Natural killer cell (primary cell): ENCODE results near the gene NOX1. TPM values are rescaled to one million over a fixed set of nuclear protein-coding genes. Genes with fewer than 3 reads are reported as not detected.
A peak's percentile ranks its signal among the peaks of the same experiment; 100 is the strongest.

Experiments
- ATAC-seq, 3 donors: fragments of 150-1000 bp in 2 of 3; fragments of 200-7000 bp in 1 of 3; cut with Tn5 transposase; 1 replicate in 1 of 3; 2 replicates in 2 of 3; pipeline ENCODE4 v1.10.0; 2021; ENCODE audit warnings: mild to moderate bottlenecking in 2 of 3, moderate library complexity in 2 of 3
- DNase-seq, 2 donors: peaks; one replicate each; pipeline versions ENCODE4 v3.0.0 to v3.0.0-alpha.2; 2013 to 2021; ENCODE audit warnings: mixed read lengths in 1 of 2
- H3K27ac ChIP-seq: one replicate; pipeline ENCODE4 v1.5.1; 2013; ENCODE audit warnings: mild to moderate bottlenecking, low read length
- H3K27me3 ChIP-seq: one replicate; pipeline ENCODE4 v1.6.1; 2013; ENCODE audit warnings: low read length; ENCODE audit not compliant: control insufficient read depth, insufficient read depth
- H3K36me3 ChIP-seq: one replicate; pipeline ENCODE4 v1.6.1; 2013; ENCODE audit warnings: low read length; ENCODE audit not compliant: control insufficient read depth, insufficient read depth
- H3K4me1 ChIP-seq: one replicate; pipeline ENCODE4 v1.6.1; 2013; ENCODE audit warnings: low read length; ENCODE audit not compliant: control insufficient read depth, insufficient read depth
- H3K4me3 ChIP-seq: one replicate; pipeline ENCODE4 v1.5.1; 2013; ENCODE audit warnings: low read length
- H3K9me3 ChIP-seq: one replicate; pipeline ENCODE4 v1.6.1; 2013; ENCODE audit warnings: low read length; ENCODE audit not compliant: control insufficient read depth, insufficient read depth
- H3K27ac Mint-ChIP-seq, 2 donors: one replicate each; pipeline ENCODE4 v1.8.0; 2022; ENCODE audit warnings: mild to moderate bottlenecking in 2 of 2, mixed read lengths in 2 of 2, moderate library complexity in 1 of 2
- H3K27me3 Mint-ChIP-seq, 2 donors: one replicate each; pipeline ENCODE4 v1.8.0; 2022; ENCODE audit warnings: low read depth in 2 of 2, mixed read lengths in 2 of 2
- H3K36me3 Mint-ChIP-seq: one replicate; pipeline ENCODE4 v1.8.0; 2022; ENCODE audit warnings: mixed read lengths
- H3K4me1 Mint-ChIP-seq, 2 donors: one replicate each; pipeline ENCODE4 v1.8.0; 2022; ENCODE audit warnings: mixed read lengths in 2 of 2
- H3K4me3 Mint-ChIP-seq: one replicate; pipeline ENCODE4 v1.8.0; 2022; ENCODE audit warnings: mild to moderate bottlenecking, moderate library complexity, mixed read lengths
- H3K9me3 Mint-ChIP-seq, 2 donors: one replicate each; pipeline ENCODE4 v1.8.0; 2022; ENCODE audit warnings: mixed read lengths in 2 of 2
- CTCF ChIP-seq: fragments of 200-600 bp; IDR thresholded peaks from one replicate; pipeline ENCODE4 v1.8.0; 2022; ENCODE audit warnings: antibody characterized with exemption
- WGBS: methylation state at CpG from one replicate; pipeline ENCODE4 v1.1.7; 2013; ENCODE audit warnings: missing lambda C conversion rate; ENCODE audit not compliant: insufficient coverage; 5-methylcytosine and 5-hydroxymethylcytosine counted together
- intact Hi-C: fragments of 100-400 bp; cut with micrococcal nuclease; formaldehyde crosslinking; loops from one replicate; pipeline ENCODE4 v1.14.2; 2022
- total RNA-seq, 4 donors: library from RNA; stranded (reverse); fragments of 120-200 nt in 1 of 4; gene quantifications; one replicate each; pipeline versions ENCODE4 v1.2.3 to v1.2.4, GENCODE V29; 2013 to 2022

NOX1 gene
- total RNA-seq, 3 donors from 2014 or later (not counting 1 experiment from before 2014, with no cell fraction given) = not detected

- Mint-ChIP-seq H3K36me3 (no peaks in the 10 kb centered on the region), H3K27ac (no peak overlapping the region), H3K4me1 (no peaks in the 10 kb centered on the region), H3K9me3 (no peaks in the 10 kb centered on the region), H3K4me3 (no peak overlapping the region), H3K27me3 (peaks cover 0 to 30% of the 10 kb centered on the region in 2 donors)
- H3K4me3 ChIP-seq = no peak overlapping the region
- DNase-seq (no peak), ATAC-seq (no peak)
- 100% methylated on average over 1 of the region's 2 CpGs for WGBS
- no peaks in the 10 kb centered on the region for H3K27me3 ChIP-seq
- no peak for TF ChIP-seq CTCF
- no peaks in the 10 kb centered on the region for H3K9me3 ChIP-seq
- intact Hi-C loops = no loop called here
- no peaks in the 10 kb centered on the region for H3K4me1 ChIP-seq
- no peak overlapping the region for H3K27ac ChIP-seq
- no peaks in the 10 kb centered on the region for H3K36me3 ChIP-seq
Observed at GRCh38 chrX:100852810-100853209, 21.3 kb downstream of the NOX1 start.

- ATAC-seq = no peak
- no peaks in the 10 kb centered on the region for H3K36me3 Mint-ChIP-seq
Observed at GRCh38 chrX:100850317-100850716, 23.8 kb downstream of the NOX1 start.

GRCh38 chrX:100831219-100831946, 42.8 kb downstream of the NOX1 start:
- intact Hi-C loops = no loop called here
- no peak overlapping the region for H3K4me3 Mint-ChIP-seq
- H3K27me3 Mint-ChIP-seq = no peaks in the 10 kb centered on the region
- no peak for TF ChIP-seq CTCF
- 95% methylated on average over 7 of the region's 9 CpGs for WGBS
- Histone ChIP-seq H3K4me1 (no peaks in the 10 kb centered on the region), H3K27me3 (no peaks in the 10 kb centered on the region), H3K9me3 (no peaks in the 10 kb centered on the region), H3K4me3 (no peak overlapping the region), H3K27ac (no peak overlapping the region), H3K36me3 (peaks cover 33% of the 10 kb centered on the region)
- H3K36me3 Mint-ChIP-seq = no peaks in the 10 kb centered on the region
- DNase-seq (no peak), ATAC-seq (no peak)
- H3K27ac Mint-ChIP-seq = no peak overlapping the region
- peaks cover 0 to 3% of the 10 kb centered on the region in 2 donors for H3K4me1 Mint-ChIP-seq
- no peaks in the 10 kb centered on the region for H3K9me3 Mint-ChIP-seq

More at GRCh38 chrX:100850317-100850716, 23.8 kb downstream of the NOX1 start:
- no peaks in the 10 kb centered on the region for H3K4me1 Mint-ChIP-seq
- Histone ChIP-seq H3K36me3 (no peaks in the 10 kb centered on the region), H3K4me3 (no peak overlapping the region), H3K4me1 (no peaks in the 10 kb centered on the region), H3K9me3 (no peaks in the 10 kb centered on the region), H3K27me3 (no peaks in the 10 kb centered on the region), H3K27ac (no peak overlapping the region)
- no peak overlapping the region for H3K27ac Mint-ChIP-seq
- WGBS = 90% methylated on average over 3 of the region's 4 CpGs
- peaks cover 0 to 10% of the 10 kb centered on the region in 2 donors for H3K27me3 Mint-ChIP-seq
- H3K9me3 Mint-ChIP-seq = no peaks in the 10 kb centered on the region
- H3K4me3 Mint-ChIP-seq = no peak overlapping the region
- intact Hi-C loops = no loop called here
- DNase-seq = no peak
- TF ChIP-seq CTCF = no peak

- Histone ChIP-seq H3K4me3 (no peak overlapping the region), H3K27ac (no peak overlapping the region), H3K4me1 (no peaks in the 10 kb centered on the region), H3K27me3 (no peaks in the 10 kb centered on the region), H3K36me3 (peaks cover 35% of the 10 kb centered on the region), H3K9me3 (no peaks in the 10 kb centered on the region)
- Mint-ChIP-seq H3K36me3 (no peaks in the 10 kb centered on the region), H3K27ac (no peak overlapping the region), H3K4me1 (peaks cover 0 to 3% of the 10 kb centered on the region in 2 donors), H3K27me3 (no peaks in the 10 kb centered on the region), H3K4me3 (no peak overlapping the region), H3K9me3 (no peaks in the 10 kb centered on the region)
- intact Hi-C loops = no loop called here
- peak in 1 of 2 donors; percentile 6 for DNase-seq
- no peak for TF ChIP-seq CTCF
- ATAC-seq = no peak
- 95% methylated on average over 7 of the region's 9 CpGs for WGBS
Observed at GRCh38 chrX:100830547-100830946, 43.6 kb downstream of the NOX1 start.
